CD4-positive, alpha-beta T cell treated with Interleukin-15 for 1 hour (primary cell): ENCODE data around the gene CPA2.

Source experiments
- DNase-seq: peaks from one replicate; pipeline ENCODE4 v3.0.0-alpha.2; 2020

The CPA2 gene

GRCh38 chr7:130256704-130257103 lies 10.0 kb upstream of the CPA2 start:
- no peak for DNase-seq

- no peak for DNase-seq
These were observed 8.1 kb upstream of the CPA2 start for GRCh38 chr7:130258494-130259078.

GRCh38 chr7:130262448-130262847 lies 4.2 kb upstream of the CPA2 start:
- DNase-seq, result no peak

GRCh38 chr7:130263130-130263529 lies 3.5 kb upstream of the CPA2 start:
- DNase-seq, result no peak

GRCh38 chr7:130266961-130267321 lies 278 bp downstream of the CPA2 start:
- no peak for DNase-seq

- DNase-seq, result no peak
These were observed 2.0 kb downstream of the CPA2 start for GRCh38 chr7:130268463-130269317.

GRCh38 chr7:130269318-130269694 lies 2.6 kb downstream of the CPA2 start:
- no peak for DNase-seq

- no peak for DNase-seq
These were observed 4.5 kb downstream of the CPA2 start for GRCh38 chr7:130270947-130271800.

- DNase-seq, result no peak
These were observed 5.9 kb downstream of the CPA2 start for GRCh38 chr7:130272381-130273080.

GRCh38 chr7:130273081-130273932 lies 6.6 kb downstream of the CPA2 start:
- DNase-seq, result no peak

GRCh38 chr7:130273933-130274255 lies 7.2 kb downstream of the CPA2 start:
- DNase-seq, result no peak

GRCh38 chr7:130274296-130274695 lies 7.6 kb downstream of the CPA2 start:
- no peak for DNase-seq

- DNase-seq, result no peak
These were observed 8.4 kb downstream of the CPA2 start for GRCh38 chr7:130274983-130275591.

GRCh38 chr7:130275826-130276297 lies 9.2 kb downstream of the CPA2 start:
- DNase-seq, result no peak

GRCh38 chr7:130276796-130277762 lies 10.4 kb downstream of the CPA2 start:
- no peak for DNase-seq

GRCh38 chr7:130277763-130278643 lies 11.3 kb downstream of the CPA2 start:
- DNase-seq, result no peak

- no peak for DNase-seq
These were observed 12.2 kb downstream of the CPA2 start for GRCh38 chr7:130278860-130279259.

- DNase-seq, result no peak
These were observed 12.6 kb downstream of the CPA2 start for GRCh38 chr7:130279286-130279685.

GRCh38 chr7:130279906-130280305 lies 13.2 kb downstream of the CPA2 start:
- no peak for DNase-seq
